Fibroblast of peridontal ligament (primary cell): ENCODE measurements around the gene TRAPPC2L.

Source experiments
- DNase-seq: peaks from one replicate; pipeline ENCODE4 v3.0.0-alpha.2; 2010; ENCODE audit errors: extremely low read depth

Gene TRAPPC2L

GRCh38 chr16:88859381-88860091 is 2.6 kb downstream of the TRAPPC2L start:
- DNase-seq, result no peak

GRCh38 chr16:88861359-88861758 is 4.4 kb downstream of the TRAPPC2L start:
- DNase-seq, result no peak

DNA sequence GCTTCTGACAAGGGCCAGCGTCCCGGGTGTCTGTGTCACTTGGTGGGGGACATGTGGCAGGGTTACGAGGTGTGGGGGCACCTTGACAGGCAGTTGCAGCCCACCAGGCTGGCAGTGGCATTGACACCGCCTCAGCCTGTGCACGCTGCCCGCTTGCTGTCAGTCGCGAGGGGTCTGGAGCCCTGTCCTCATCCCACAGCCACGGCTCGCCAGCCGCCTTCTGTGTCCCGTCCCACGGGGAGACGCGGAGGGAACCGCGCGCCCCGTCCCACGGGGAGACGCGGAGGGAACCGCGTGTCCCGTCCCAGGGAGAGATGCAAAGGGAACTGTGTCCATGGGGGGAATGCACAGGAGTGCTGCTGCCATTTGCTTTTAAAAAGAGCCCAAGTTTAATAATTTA is 6.0 kb downstream of the TRAPPC2L start:
- DNase-seq, result no peak

DNA sequence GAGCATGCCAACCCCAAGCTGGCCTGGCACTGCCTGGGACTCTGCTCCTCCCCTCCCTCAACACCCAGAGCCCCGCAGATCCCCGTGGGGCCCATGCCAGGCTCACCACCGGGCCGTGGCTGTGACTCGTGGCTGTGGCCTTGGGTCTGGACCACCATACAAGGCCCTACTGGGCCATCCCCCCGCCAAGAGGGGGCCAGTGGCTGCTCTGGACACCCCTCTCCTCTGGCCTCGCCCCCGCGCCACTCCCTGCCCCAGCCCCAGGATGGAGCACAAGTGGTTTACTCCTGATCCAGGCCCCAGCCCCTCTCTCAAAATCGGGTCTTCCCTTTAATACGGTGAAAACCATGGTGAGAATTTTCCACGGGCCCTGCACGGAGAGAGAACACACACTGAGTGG is 6.5 kb downstream of the TRAPPC2L start:
- no peak for DNase-seq

DNA sequence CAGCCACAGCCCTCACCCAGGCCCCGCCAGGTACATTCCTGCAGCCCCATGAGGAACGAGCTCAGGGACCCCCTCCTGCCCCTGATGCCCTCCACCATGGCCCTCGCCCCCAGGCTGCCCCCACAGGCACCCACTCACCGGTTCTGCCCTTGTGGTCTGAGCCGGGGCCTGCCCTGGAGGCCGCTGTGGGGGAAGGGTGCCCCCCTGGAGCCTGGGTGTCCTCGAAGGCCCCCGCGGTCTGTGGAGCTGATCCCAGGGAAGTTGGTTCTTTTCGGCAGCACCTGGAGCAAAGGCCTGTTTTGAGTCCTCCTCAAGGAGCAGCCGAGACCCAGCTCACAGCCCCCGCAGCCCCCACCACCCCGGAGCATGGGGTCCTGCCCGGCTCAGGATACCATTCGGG is 7.2 kb downstream of the TRAPPC2L start:
- DNase-seq, result no peak

- DNase-seq, result no peak
Observed at GRCh38 chr16:88864521-88864920, 7.6 kb downstream of the TRAPPC2L start.

DNA sequence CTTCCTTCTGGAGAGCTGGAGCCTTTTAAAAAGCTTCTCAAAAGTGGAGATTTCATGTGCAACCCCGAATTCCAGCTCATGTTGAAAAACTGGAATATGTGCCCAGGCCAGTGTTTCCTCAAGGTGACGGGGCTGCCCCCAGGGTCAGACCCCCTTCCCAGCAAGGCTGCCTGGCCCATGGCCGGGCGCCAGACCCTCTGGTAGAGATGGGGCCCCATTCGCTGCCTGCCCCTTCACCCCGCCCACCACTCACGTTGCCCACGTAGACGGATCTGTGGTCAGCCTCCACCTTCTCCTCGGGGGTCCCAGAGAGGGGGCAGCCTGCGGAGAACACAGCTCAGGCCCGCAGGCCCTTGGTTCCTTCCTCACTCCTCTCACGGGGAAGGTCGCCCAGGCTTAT is 8.4 kb downstream of the TRAPPC2L start:
- DNase-seq, result no peak

- DNase-seq, result no peak
Observed at GRCh38 chr16:88865742-88866141, 8.8 kb downstream of the TRAPPC2L start.

- DNase-seq, result no peak
Observed at GRCh38 chr16:88866151-88866920, 9.4 kb downstream of the TRAPPC2L start, which contains the start of gene PABPN1L. TSS of gene PABPN1L (minus strand) at chr16:88866660. CDS start at chr16:88866606, 54 bp downstream.

DNA sequence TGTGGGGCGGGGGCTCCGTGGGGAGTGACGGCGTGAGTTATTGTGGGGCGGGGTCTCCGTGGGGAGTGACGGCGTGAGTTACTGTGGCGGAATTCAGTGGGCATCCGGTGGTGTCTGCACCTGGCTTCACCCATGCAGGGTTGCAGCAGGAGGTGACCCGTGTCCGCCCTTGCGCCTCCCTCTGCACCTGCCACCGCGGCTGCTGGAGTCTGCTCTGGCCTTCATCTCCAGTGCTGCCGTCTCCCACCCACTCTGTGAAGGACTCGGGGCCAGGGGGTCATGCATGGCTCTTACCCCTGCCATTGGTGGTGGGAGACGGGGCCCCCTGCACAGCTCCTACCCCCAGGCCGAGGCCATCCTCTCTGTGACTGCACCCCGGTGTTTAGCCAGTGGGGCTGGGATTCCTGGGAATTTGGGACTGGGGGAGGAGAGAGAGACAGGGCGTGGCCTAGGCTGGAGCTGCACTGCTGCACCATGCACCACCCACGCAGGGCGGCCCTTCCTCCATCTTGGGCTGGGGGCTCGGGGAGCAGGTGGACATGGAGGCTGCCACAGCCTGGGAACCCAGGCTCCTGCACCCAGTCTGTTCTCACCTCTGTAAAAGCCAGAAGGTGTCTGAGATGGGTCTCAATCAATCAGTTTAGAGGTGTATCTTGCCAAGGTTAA is 10.8 kb downstream of the TRAPPC2L start:
- DNase-seq, result no peak

- DNase-seq, result no peak
Observed at GRCh38 chr16:88868974-88869672, 12.2 kb downstream of the TRAPPC2L start.

GRCh38 chr16:88869673-88869980 is 12.7 kb downstream of the TRAPPC2L start:
- no peak for DNase-seq

DNA sequence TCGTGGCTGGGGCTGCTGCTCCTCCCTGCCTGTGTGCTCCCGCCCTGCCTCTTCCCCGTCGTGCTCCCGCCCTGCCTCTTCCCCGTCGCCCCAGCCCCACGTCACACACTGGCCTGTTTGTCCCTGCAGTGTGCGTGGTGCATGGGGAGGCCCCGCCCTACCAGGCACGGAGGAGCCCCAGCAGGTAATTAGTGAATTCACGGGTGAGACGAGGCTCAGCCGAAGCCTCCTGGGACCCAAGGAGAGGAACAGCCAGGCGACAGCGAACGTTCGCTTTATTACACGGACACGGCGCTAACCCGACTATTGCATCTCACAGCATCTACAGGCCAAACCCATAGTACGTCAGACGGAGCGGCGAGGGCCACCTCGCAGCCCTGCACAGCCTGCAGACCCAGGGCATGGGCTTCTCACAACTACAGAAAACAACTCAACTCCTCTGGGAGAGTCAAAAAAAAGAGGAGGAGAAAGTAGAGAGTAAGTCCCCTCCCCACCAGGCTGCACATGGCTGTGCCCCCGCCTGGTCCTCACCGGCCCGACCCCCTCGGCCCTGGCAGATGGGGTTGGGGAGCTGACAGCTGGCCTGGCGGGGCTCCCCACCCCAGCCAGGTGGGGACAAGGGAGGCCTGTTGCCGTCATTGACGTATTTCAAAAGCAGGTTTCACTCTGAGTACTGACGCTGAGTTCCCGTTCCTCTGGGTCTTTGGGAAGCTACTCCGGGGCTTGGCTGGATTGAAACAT is 13.9 kb downstream of the TRAPPC2L start:
- no peak for DNase-seq

- no peak for DNase-seq
Observed at GRCh38 chr16:88871349-88871702, 14.4 kb downstream of the TRAPPC2L start.

GRCh38 chr16:88871730-88872416 is 14.9 kb downstream of the TRAPPC2L start:
- no peak for DNase-seq

DNA sequence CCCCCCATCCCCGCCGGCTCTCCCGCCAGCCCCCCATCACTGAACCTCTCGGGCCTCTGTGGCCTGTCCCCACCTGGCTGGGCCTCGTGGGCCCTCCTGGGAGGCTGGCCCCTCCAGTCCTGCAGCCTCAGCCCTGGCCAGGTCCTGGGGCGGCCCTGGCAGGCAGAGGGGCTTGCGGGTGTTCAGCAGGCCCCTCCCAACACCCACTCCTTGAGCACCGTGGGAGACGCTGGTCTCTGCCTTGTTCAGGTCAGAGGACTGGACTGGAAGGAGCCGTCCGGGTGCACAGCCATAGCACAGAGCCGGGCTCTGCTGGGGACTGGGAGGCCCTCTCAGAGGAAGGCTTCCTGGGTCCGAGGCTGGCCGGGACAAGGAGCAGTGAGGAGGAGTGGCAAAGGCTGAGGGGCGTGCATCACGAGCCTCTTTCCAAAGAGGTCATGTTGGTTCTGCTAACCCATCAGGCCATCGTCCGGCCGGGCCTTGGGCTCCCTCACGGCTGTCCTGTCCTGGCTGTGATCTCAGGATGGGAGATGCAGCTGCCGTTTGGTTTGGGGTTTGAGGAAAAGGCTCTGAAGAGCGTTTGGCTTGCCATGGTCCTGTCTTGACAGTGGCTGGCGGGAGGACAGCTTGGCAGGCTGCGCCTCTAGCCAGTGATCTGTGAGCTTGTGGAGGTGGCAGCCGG is 15.9 kb downstream of the TRAPPC2L start:
- DNase-seq, result no peak

DNA sequence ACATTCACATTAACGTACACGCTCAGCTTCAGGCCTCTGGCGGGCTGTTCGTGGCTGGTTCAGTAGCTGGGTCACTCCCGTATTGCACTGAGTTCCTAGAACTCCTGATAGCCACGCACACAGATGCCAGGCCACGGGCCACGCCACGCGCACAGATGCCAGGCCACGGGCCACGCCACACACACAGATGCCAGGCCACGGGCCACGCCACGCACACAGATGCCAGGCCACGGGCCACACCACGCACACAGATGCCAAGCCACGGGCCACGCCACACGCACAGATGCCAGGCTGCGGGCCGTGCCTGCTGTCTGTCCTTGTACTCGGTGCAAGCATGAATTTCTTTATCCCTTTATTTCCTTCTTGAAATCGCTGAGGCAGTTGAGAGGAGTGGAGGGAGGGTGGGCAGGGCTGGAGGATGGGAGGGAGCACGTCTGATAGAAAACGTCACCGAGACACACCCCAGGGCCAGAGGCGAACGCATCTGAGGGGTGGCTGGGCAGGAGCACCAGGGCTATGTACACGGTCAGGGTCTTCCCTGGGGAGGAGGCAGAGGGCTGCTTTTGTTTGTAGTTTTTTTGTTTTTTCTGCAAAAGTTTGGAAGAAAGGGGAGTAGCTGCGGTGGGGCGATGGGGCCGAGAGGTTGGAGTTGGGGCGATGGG is 18.1 kb downstream of the TRAPPC2L start:
- no peak for DNase-seq

- DNase-seq, result no peak
Observed at GRCh38 chr16:88875703-88876234, 18.8 kb downstream of the TRAPPC2L start.

GRCh38 chr16:88876942-88877526 is 20.1 kb downstream of the TRAPPC2L start:
- no peak for DNase-seq
